Thyroid gland (tissue), 4 donors: Measurements from ENCODE around the gene CARNS1.
"Not testable (repeated sequence)": the region's sequence is repeated elsewhere in the genome, so short reads cannot be mapped to it uniquely, and the experiment has no call there.

Experiments used
- POLR2A ChIP-seq, 2 donors: fragments of 450-650 bp; IDR thresholded peaks; one replicate each; pipeline ENCODE4 v1.6.1; 2017; ENCODE audit warnings: antibody characterized with exemption in 2 of 2, mild to moderate bottlenecking in 2 of 2, moderate library complexity in 1 of 2
- TF ChIP-seq, protein P1 (sequence below), 6 experiments: fragments of 200-600 bp in 3 of 6; fragments of 450-650 bp in 3 of 6; sonication (generic) in 3 of 6; IDR thresholded peaks; one replicate each; pipeline ENCODE4 v1.5.1; 2016 to 2019; ENCODE audit warnings: antibody characterized with exemption in 6 of 6, mild to moderate bottlenecking in 2 of 6, inconsistent platforms in 1 of 6, moderate library complexity in 1 of 6

DNA sequence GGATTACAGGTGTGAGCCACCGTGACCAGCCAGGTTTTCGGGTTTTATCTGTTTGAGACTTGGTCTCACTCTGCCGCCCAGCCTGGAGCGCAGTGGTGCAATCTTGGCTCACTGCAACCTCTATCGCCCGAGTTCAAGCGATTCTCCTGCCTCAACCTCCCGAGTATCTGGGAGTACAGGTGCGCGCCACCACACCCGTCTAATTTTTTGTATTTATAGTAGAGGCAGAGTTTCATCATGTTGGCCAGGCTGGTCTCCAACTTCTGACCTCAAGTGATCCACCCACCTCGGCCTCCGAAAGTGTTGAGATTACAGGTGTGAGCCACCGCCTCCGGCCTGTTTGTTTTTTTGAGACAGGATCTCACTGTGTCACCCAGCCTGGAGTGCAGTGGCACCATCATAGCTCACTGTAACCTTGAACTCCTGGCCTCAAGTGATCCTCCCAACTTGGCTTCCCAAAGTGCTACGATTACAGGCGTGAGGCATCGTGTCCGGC lies 11.9 kb downstream of the CARNS1 start:
- TF ChIP-seq, protein P1, sequence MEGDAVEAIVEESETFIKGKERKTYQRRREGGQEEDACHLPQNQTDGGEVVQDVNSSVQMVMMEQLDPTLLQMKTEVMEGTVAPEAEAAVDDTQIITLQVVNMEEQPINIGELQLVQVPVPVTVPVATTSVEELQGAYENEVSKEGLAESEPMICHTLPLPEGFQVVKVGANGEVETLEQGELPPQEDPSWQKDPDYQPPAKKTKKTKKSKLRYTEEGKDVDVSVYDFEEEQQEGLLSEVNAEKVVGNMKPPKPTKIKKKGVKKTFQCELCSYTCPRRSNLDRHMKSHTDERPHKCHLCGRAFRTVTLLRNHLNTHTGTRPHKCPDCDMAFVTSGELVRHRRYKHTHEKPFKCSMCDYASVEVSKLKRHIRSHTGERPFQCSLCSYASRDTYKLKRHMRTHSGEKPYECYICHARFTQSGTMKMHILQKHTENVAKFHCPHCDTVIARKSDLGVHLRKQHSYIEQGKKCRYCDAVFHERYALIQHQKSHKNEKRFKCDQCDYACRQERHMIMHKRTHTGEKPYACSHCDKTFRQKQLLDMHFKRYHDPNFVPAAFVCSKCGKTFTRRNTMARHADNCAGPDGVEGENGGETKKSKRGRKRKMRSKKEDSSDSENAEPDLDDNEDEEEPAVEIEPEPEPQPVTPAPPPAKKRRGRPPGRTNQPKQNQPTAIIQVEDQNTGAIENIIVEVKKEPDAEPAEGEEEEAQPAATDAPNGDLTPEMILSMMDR (IDR thresholded peaks at IDR 0.05), result not testable (repeated sequence)
- not testable (repeated sequence) for TF ChIP-seq POLR2A (IDR thresholded peaks at IDR 0.05)
